Esophagus muscularis mucosa (tissue), 4 donors: ENCODE data around the gene GRM5. TPM values are rescaled to one million over a fixed set of nuclear protein-coding genes. Genes with fewer than 3 reads are reported as not detected.

Source experiments
- DNase-seq: peaks from one replicate; pipeline ENCODE4 v3.0.0-alpha.2; 2017; ENCODE audit errors: extremely low spot score
- H3K27ac ChIP-seq, 4 donors: fragments of 200-600 bp; sonication (generic); replicated peaks in 1 of 4; 1 replicate in 3 of 4; 2 replicates in 1 of 4; pipeline ENCODE4 v1.5.1; 2016 to 2019; ENCODE audit warnings: mild to moderate bottlenecking in 1 of 4
- H3K27me3 ChIP-seq, 4 donors: fragments of 200-600 bp; sonication (generic); one replicate each; pipeline versions ENCODE4 v1.5.1 to v1.6.0; 2016 to 2019
- H3K36me3 ChIP-seq, 4 donors: fragments of 200-600 bp; sonication (generic); one replicate each; pipeline ENCODE4 v1.5.1; 2016 to 2019
- H3K4me1 ChIP-seq, 4 donors: fragments of 200-600 bp; sonication (generic); one replicate each; pipeline ENCODE4 v1.5.1; 2016 to 2019
- H3K4me3 ChIP-seq, 4 donors: fragments of 200-600 bp; sonication (generic); 1 replicate in 2 of 4; 2 replicates in 2 of 4; pipeline ENCODE4 v1.5.1; 2016 to 2019; ENCODE audit warnings: mild to moderate bottlenecking in 4 of 4, moderate library complexity in 1 of 4
- H3K9me3 ChIP-seq, 4 donors: fragments of 200-600 bp; sonication (generic); 1 replicate in 3 of 4; 2 replicates in 1 of 4; pipeline ENCODE4 v1.5.1; 2016 to 2019
- EP300 ChIP-seq: sonication (generic); formaldehyde crosslinking; IDR thresholded peaks from one replicate; pipeline ENCODE4 v1.6.1; 2017; ENCODE audit warnings: antibody characterized with exemption
- POLR2A ChIP-seq: fragments of 450-650 bp; IDR thresholded peaks from one replicate; pipeline ENCODE4 v1.6.1; 2017; ENCODE audit warnings: antibody characterized with exemption, moderate library complexity, mild to moderate bottlenecking, low read depth
- POLR2AphosphoS5 ChIP-seq, 2 donors: sonication (generic); formaldehyde crosslinking; IDR thresholded peaks; one replicate each; pipeline ENCODE4 v1.6.1; 2017; ENCODE audit warnings: antibody characterized with exemption in 2 of 2
- WGBS: methylation state at CpG from one replicate; pipeline ENCODE4 v1.1.5; 2018; 5-methylcytosine and 5-hydroxymethylcytosine counted together
- intact Hi-C: fragments of 100-400 bp; cut with DNase I; formaldehyde crosslinking; loops from one replicate; pipeline ENCODE4 v1.15.1; 2023
- total RNA-seq, 4 donors: library from RNA; depleted of rRNA; stranded (reverse); fragments of >200 nt; gene quantifications; one replicate each; pipeline versions ENCODE4 v1.1.0 to v1.2.1, GENCODE V29; 2016
- TF ChIP-seq, protein P1 (sequence below), 3 experiments: fragments of 200-600 bp in 2 of 3; fragments of 450-650 bp in 1 of 3; sonication (generic) in 2 of 3; IDR thresholded peaks; one replicate each; pipeline ENCODE4 v1.5.1; 2017 to 2019; ENCODE audit warnings: antibody characterized with exemption in 3 of 3, mild to moderate bottlenecking in 2 of 3, moderate library complexity in 1 of 3

The GRM5 gene
- total RNA-seq, 4 donors from 2014 or later = not detected

DNA sequence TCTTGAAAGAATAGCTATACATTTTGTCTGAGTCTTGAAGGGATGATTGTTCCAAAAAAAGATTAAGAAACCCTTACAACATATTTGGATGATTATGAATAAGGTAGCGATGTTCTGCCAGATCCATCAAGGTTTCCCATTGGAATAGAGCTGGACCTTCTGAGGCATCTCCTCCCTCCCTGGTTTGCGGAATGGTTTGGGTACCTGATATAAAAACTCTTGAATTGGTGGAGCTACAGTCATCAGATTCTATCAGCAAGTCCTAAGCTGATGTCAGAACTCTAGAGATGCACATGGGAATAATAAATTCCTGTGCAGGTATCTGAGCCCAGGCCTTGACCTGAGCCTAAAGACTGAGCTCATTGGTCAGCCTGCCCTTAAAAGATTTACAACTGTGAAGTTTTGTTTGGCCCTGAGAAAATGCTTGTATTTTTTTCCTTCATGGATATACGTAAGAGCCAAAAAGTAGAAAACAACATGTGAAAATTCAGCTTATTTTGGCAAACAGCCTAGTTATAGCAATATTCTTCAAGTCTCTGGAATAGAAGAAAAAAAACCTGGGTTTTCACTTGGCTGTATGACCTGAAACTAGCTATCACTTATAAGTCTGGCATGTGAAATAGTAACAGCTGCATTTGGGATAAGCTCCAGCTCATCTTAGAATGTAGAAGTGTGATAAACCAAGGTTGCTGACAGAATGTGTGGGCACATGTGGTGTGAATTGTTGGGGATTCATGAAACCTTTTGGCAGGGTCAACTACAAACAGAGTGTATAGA is 462.5 kb downstream of the GRM5 start:
- H3K4me3 ChIP-seq = no peak overlapping the region
- no peaks in the 10 kb centered on the region for H3K36me3 ChIP-seq
- no peak overlapping the region for H3K27ac ChIP-seq
- intact Hi-C loops = no loop called here
- no peaks in the 10 kb centered on the region for H3K27me3 ChIP-seq
- 76% methylated on average over 3 of the region's 3 CpGs for WGBS
- no peaks in the 10 kb centered on the region for H3K4me1 ChIP-seq
- no peaks in the 10 kb centered on the region for H3K9me3 ChIP-seq
- DNase-seq = no peak
- no peak for TF ChIP-seq POLR2AphosphoS5 (IDR thresholded peaks at IDR 0.05)
- no peak for TF ChIP-seq POLR2A
- TF ChIP-seq, protein P1, sequence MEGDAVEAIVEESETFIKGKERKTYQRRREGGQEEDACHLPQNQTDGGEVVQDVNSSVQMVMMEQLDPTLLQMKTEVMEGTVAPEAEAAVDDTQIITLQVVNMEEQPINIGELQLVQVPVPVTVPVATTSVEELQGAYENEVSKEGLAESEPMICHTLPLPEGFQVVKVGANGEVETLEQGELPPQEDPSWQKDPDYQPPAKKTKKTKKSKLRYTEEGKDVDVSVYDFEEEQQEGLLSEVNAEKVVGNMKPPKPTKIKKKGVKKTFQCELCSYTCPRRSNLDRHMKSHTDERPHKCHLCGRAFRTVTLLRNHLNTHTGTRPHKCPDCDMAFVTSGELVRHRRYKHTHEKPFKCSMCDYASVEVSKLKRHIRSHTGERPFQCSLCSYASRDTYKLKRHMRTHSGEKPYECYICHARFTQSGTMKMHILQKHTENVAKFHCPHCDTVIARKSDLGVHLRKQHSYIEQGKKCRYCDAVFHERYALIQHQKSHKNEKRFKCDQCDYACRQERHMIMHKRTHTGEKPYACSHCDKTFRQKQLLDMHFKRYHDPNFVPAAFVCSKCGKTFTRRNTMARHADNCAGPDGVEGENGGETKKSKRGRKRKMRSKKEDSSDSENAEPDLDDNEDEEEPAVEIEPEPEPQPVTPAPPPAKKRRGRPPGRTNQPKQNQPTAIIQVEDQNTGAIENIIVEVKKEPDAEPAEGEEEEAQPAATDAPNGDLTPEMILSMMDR (IDR thresholded peaks at IDR 0.05) = no peak
- no peak for TF ChIP-seq EP300

DNA sequence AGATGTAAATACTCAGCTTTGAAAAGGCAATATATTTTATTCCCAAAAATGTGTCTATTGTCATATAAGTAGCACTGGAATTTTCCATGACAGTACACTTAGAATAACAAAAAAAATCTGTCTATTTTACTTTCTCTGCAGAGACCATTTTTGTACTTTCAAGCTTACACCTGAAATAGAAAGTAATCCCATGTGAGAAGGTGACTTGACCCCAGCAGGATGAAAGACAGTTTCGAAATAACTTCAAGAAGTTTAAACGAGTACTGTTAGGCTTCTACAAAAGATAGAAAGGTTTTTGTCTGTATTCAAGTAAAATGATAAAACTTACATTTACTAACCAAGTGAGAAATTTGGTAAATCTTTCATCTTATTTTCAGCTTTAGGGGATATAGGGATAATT is 468.4 kb downstream of the GRM5 start:
- no peak for DNase-seq
- TF ChIP-seq POLR2AphosphoS5 (IDR thresholded peaks at IDR 0.05) = no peak
- 73% methylated on average over 2 of the region's 2 CpGs for WGBS
- intact Hi-C loops = no loop called here
- H3K27ac ChIP-seq = no peak overlapping the region
- H3K4me3 ChIP-seq = no peak overlapping the region
- H3K9me3 ChIP-seq = no peaks in the 10 kb centered on the region
- no peaks in the 10 kb centered on the region for H3K27me3 ChIP-seq
- H3K4me1 ChIP-seq = no peaks in the 10 kb centered on the region
- H3K36me3 ChIP-seq = no peaks in the 10 kb centered on the region

DNA sequence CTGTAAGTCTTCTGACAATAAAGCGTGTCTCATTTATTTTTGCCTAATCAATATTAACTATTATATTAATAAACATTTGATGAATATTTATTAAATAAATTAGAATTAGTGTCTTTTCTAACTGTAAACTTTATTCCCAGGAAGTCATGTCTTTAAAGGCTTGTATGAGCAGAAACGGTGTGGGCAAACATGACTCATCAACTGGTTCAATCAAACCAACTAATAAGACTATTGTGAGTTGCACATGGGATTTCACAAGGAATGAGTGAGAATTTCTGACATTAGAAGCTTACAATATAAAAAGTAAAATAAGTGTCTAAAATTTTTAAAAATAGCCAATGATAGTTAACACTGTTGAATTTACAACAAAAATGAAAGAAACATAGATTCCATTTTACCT is 469.0 kb downstream of the GRM5 start:
- no peaks in the 10 kb centered on the region for H3K4me1 ChIP-seq
- TF ChIP-seq EP300 (no peak), POLR2A (no peak)
- TF ChIP-seq, protein P1 (IDR thresholded peaks at IDR 0.05) = no peak
- H3K9me3 ChIP-seq = no peaks in the 10 kb centered on the region
- H3K27me3 ChIP-seq = no peaks in the 10 kb centered on the region
- no peak overlapping the region for H3K27ac ChIP-seq
- no peak overlapping the region for H3K4me3 ChIP-seq
- 91% methylated on average over 2 of the region's 2 CpGs for WGBS
- H3K36me3 ChIP-seq = no peaks in the 10 kb centered on the region
- no peak for DNase-seq
- intact Hi-C loops = no loop called here

DNA sequence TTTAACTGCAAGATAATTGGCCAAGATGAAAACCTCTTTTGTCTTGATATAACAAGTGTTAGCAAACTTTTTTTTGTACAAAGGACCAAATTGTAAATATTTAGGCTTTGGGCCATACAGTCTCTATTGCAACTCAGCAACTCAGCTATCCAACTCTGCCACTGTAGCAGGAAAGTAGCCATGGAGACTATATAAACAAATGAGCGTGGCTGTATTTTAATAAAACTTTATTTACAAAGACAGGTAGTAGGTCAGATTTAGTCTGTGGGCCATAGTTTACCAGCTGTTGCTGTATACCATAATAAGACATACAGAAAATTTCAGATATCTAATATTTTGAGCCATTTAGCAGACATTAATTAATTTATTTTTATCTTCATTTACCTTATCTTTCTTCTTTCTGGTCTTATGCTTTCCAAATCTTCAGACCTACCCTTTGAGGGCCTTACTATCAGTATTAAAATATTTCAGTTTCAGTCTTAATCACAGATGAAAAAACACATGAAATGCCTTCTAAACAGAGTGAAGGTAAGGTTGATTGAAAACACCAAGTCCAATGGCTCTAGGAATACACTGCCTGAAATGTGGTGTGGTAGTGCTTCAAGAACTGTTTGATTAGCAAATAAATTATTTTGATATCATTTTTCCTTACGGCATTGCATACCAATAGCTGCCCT is 471.4 kb downstream of the GRM5 start:
- 72% methylated on average over 2 of the region's 2 CpGs for WGBS
- TF ChIP-seq POLR2A = no peak
- TF ChIP-seq EP300 = no peak
- TF ChIP-seq, protein P1 (IDR thresholded peaks at IDR 0.05) = no peak
- no peak for TF ChIP-seq POLR2AphosphoS5 (IDR thresholded peaks at IDR 0.05)
- Histone ChIP-seq H3K27me3 (no peaks in the 10 kb centered on the region), H3K9me3 (no peaks in the 10 kb centered on the region), H3K27ac (no peak overlapping the region), H3K36me3 (no peaks in the 10 kb centered on the region), H3K4me3 (no peak overlapping the region), H3K4me1 (peaks cover 0 to 4% (median 0%) of the 10 kb centered on the region in 4 donors)
- no peak for DNase-seq
- intact Hi-C loops = no loop called here

DNA sequence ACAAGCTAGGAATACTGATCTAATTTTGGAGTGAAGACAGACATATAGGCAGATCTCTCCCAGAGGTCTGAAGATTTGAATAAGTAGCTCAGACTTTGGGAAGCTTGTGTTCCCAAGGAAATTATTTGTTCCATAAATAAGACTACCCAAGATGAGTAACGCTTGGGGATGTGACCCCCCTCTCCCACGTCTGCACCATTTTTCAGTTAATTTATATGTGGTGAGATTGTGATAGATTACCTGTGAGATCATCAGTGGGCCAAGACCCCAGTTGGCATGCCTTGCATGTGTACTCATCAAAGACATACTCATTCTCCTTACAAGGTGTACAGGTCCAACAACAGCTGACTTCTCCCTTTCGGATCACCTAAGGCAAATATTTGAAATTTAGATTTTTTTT is 475.4 kb downstream of the GRM5 start:
- Histone ChIP-seq H3K9me3 (no peaks in the 10 kb centered on the region), H3K4me1 (peaks cover 0 to 16% (median 14%) of the 10 kb centered on the region in 4 donors), H3K27me3 (no peaks in the 10 kb centered on the region), H3K4me3 (no peak overlapping the region), H3K27ac (no peak overlapping the region), H3K36me3 (no peaks in the 10 kb centered on the region)
- intact Hi-C loops = no loop called here
- WGBS = 43% methylated on average over 3 of the region's 3 CpGs
- no peak for TF ChIP-seq EP300
- TF ChIP-seq, protein P1 (IDR thresholded peaks at IDR 0.05) = no peak
- TF ChIP-seq POLR2AphosphoS5 (IDR thresholded peaks at IDR 0.05) = no peak
- no peak for TF ChIP-seq POLR2A
- DNase-seq = no peak
